ENCODE data around the gene TRIM14.
"Not testable (repeated sequence)": the region's sequence is repeated elsewhere in the genome, so short reads cannot be mapped to it uniquely, and the experiment has no call there.

Gene TRIM14

GRCh38 chr9:98104445-98104881 is 14.6 kb downstream of the TRIM14 start:
- Mint-ChIP-seq H3K36me3 (peaks cover 12% of the 10 kb centered on the region), H3K9me3 (ENCODE audit: low read depth) (no peaks in the 10 kb centered on the region), H3K4me3 (peak overlapping the region; percentile 60), H3K4me1 (ENCODE audit: low read depth) (peaks cover 90% of the 10 kb centered on the region), H3K27me3 (no peaks in the 10 kb centered on the region), H3K27ac (peak overlapping the region; percentile 94)

- peaks cover 13% of the 10 kb centered on the region for H3K36me3 Mint-ChIP-seq
- peak overlapping the region; percentile 42 for H3K4me3 Mint-ChIP-seq
- no peaks in the 10 kb centered on the region for H3K27me3 Mint-ChIP-seq
- peak overlapping the region; percentile 90 for H3K27ac Mint-ChIP-seq
- H3K9me3 Mint-ChIP-seq (ENCODE audit: low read depth) = no peaks in the 10 kb centered on the region
- peaks cover 86% of the 10 kb centered on the region for H3K4me1 Mint-ChIP-seq (ENCODE audit: low read depth)
These were observed 17.2 kb downstream of the TRIM14 start for GRCh38 chr9:98101868-98102273.

GRCh38 chr9:98101416-98101815 is 17.6 kb downstream of the TRIM14 start:
- Mint-ChIP-seq H3K4me3 (peak overlapping the region; percentile 42), H3K27ac (peak overlapping the region; percentile 90), H3K9me3 (ENCODE audit: low read depth) (no peaks in the 10 kb centered on the region), H3K4me1 (ENCODE audit: low read depth) (peaks cover 87% of the 10 kb centered on the region), H3K36me3 (peaks cover 14% of the 10 kb centered on the region), H3K27me3 (no peaks in the 10 kb centered on the region)

- H3K4me1 Mint-ChIP-seq (ENCODE audit: low read depth) = peaks cover 85% of the 10 kb centered on the region
- no peak overlapping the region for H3K4me3 Mint-ChIP-seq
- peak overlapping the region; percentile 92 for H3K27ac Mint-ChIP-seq
- peaks cover 15% of the 10 kb centered on the region for H3K36me3 Mint-ChIP-seq
- no peaks in the 10 kb centered on the region for H3K9me3 Mint-ChIP-seq (ENCODE audit: low read depth)
- no peaks in the 10 kb centered on the region for H3K27me3 Mint-ChIP-seq
These were observed 18.6 kb downstream of the TRIM14 start for GRCh38 chr9:98100456-98100855.

GRCh38 chr9:98099898-98100297 is 19.1 kb downstream of the TRIM14 start:
- Mint-ChIP-seq H3K4me1 (ENCODE audit: low read depth) (peaks cover 83% of the 10 kb centered on the region), H3K27ac (peak overlapping the region; percentile 92), H3K36me3 (peaks cover 19% of the 10 kb centered on the region), H3K4me3 (peak overlapping the region; percentile 57), H3K9me3 (ENCODE audit: low read depth) (no peaks in the 10 kb centered on the region), H3K27me3 (no peaks in the 10 kb centered on the region)

GRCh38 chr9:98099346-98099745 is 19.7 kb downstream of the TRIM14 start:
- peak overlapping the region; percentile 17 for H3K4me3 Mint-ChIP-seq
- peaks cover 16% of the 10 kb centered on the region for H3K36me3 Mint-ChIP-seq
- H3K27me3 Mint-ChIP-seq = no peaks in the 10 kb centered on the region
- peak overlapping the region; percentile 92 for H3K27ac Mint-ChIP-seq
- H3K9me3 Mint-ChIP-seq (ENCODE audit: low read depth) = no peaks in the 10 kb centered on the region
- H3K4me1 Mint-ChIP-seq (ENCODE audit: low read depth) = peaks cover 81% of the 10 kb centered on the region

GRCh38 chr9:98097836-98098235 is 21.2 kb downstream of the TRIM14 start:
- no peaks in the 10 kb centered on the region for H3K9me3 Mint-ChIP-seq (ENCODE audit: low read depth)
- H3K36me3 Mint-ChIP-seq = peaks cover 16% of the 10 kb centered on the region
- H3K27me3 Mint-ChIP-seq = no peaks in the 10 kb centered on the region
- peak overlapping the region; percentile 51 for H3K4me3 Mint-ChIP-seq
- peaks cover 81% of the 10 kb centered on the region for H3K4me1 Mint-ChIP-seq (ENCODE audit: low read depth)
- peak overlapping the region; percentile 92 for H3K27ac Mint-ChIP-seq

- Mint-ChIP-seq H3K4me3 (no peak overlapping the region), H3K27ac (no peak overlapping the region), H3K36me3 (peaks cover 21% of the 10 kb centered on the region), H3K9me3 (ENCODE audit: low read depth) (no peaks in the 10 kb centered on the region), H3K4me1 (ENCODE audit: low read depth) (peaks cover 76% of the 10 kb centered on the region), H3K27me3 (no peaks in the 10 kb centered on the region)
These were observed 22.9 kb downstream of the TRIM14 start for GRCh38 chr9:98096091-98096490.

GRCh38 chr9:98095401-98095800 is 23.6 kb downstream of the TRIM14 start:
- no peaks in the 10 kb centered on the region for H3K27me3 Mint-ChIP-seq
- no peak overlapping the region for H3K4me3 Mint-ChIP-seq

GRCh38 chr9:98094851-98095250 is 24.2 kb downstream of the TRIM14 start:
- H3K4me1 Mint-ChIP-seq (ENCODE audit: low read depth) = peaks cover 71% of the 10 kb centered on the region
- no peak overlapping the region for H3K4me3 Mint-ChIP-seq
- no peaks in the 10 kb centered on the region for H3K9me3 Mint-ChIP-seq (ENCODE audit: low read depth)
- no peak overlapping the region for H3K27ac Mint-ChIP-seq
- H3K36me3 Mint-ChIP-seq = peaks cover 21% of the 10 kb centered on the region
- no peaks in the 10 kb centered on the region for H3K27me3 Mint-ChIP-seq

More at GRCh38 chr9:98095401-98095800, 23.6 kb downstream of the TRIM14 start:
- Mint-ChIP-seq H3K9me3 (ENCODE audit: low read depth) (no peaks in the 10 kb centered on the region), H3K36me3 (peaks cover 21% of the 10 kb centered on the region), H3K27ac (no peak overlapping the region), H3K4me1 (ENCODE audit: low read depth) (peaks cover 72% of the 10 kb centered on the region)

- H3K4me3 Mint-ChIP-seq = no peak overlapping the region
- H3K9me3 Mint-ChIP-seq (ENCODE audit: low read depth) = no peaks in the 10 kb centered on the region
- peaks cover 24% of the 10 kb centered on the region for H3K36me3 Mint-ChIP-seq
- H3K27ac Mint-ChIP-seq = peak overlapping the region; percentile 73
- no peaks in the 10 kb centered on the region for H3K27me3 Mint-ChIP-seq
- H3K4me1 Mint-ChIP-seq (ENCODE audit: low read depth) = peaks cover 71% of the 10 kb centered on the region
These were observed 24.7 kb downstream of the TRIM14 start for GRCh38 chr9:98094316-98094715.

- Mint-ChIP-seq H3K36me3 (peaks cover 24% of the 10 kb centered on the region), H3K27me3 (no peaks in the 10 kb centered on the region), H3K9me3 (ENCODE audit: low read depth) (no peaks in the 10 kb centered on the region), H3K4me1 (ENCODE audit: low read depth) (peaks cover 58% of the 10 kb centered on the region), H3K4me3 (peak overlapping the region; percentile 62), H3K27ac (peak overlapping the region; percentile 92)
These were observed 26.4 kb downstream of the TRIM14 start for GRCh38 chr9:98092613-98092931.

GRCh38 chr9:98091735-98092612 is 27.0 kb downstream of the TRIM14 start:
- Mint-ChIP-seq H3K9me3 (ENCODE audit: low read depth) (no peaks in the 10 kb centered on the region), H3K27ac (peak overlapping the region; percentile 92), H3K4me1 (ENCODE audit: low read depth) (peaks cover 55% of the 10 kb centered on the region), H3K27me3 (no peaks in the 10 kb centered on the region), H3K36me3 (peaks cover 20% of the 10 kb centered on the region), H3K4me3 (peak overlapping the region; percentile 62)

- H3K27ac Mint-ChIP-seq; H3K4me3 Mint-ChIP-seq; H3K9me3 Mint-ChIP-seq (ENCODE audit: low read depth); H3K27me3 Mint-ChIP-seq: not testable (repeated sequence)
- Mint-ChIP-seq H3K4me1 (ENCODE audit: low read depth) (peaks cover 52% of the 10 kb centered on the region), H3K36me3 (peaks cover 23% of the 10 kb centered on the region)
These were observed 28.3 kb downstream of the TRIM14 start for GRCh38 chr9:98090674-98091073.

GRCh38 chr9:98087420-98088354 is 31.3 kb downstream of the TRIM14 start:
- no peak overlapping the region for H3K27ac Mint-ChIP-seq

More at GRCh38 chr9:98087420-98088354, 31.3 kb downstream of the TRIM14 start:
- no peaks in the 10 kb centered on the region for H3K9me3 Mint-ChIP-seq (ENCODE audit: low read depth)
- no peaks in the 10 kb centered on the region for H3K27me3 Mint-ChIP-seq
- H3K36me3 Mint-ChIP-seq = peaks cover 16% of the 10 kb centered on the region
- H3K4me3 Mint-ChIP-seq = no peak overlapping the region
- peaks cover 40% of the 10 kb centered on the region for H3K4me1 Mint-ChIP-seq (ENCODE audit: low read depth)

Data from activated naive CD8-positive, alpha-beta T cell (primary cell).